GM15510 (cell line): ENCODE data around the gene PPP6R2.
A peak's percentile ranks its signal among the peaks of the same experiment; 100 is the strongest.

Experiments
- POLR2A ChIP-seq: IDR thresholded peaks from 3 replicates; pipeline ENCODE4 v1.6.1; 2011; ENCODE audit warnings: borderline replicate concordance; ENCODE audit not compliant: insufficient read length; ENCODE audit errors: extremely low read depth

PPP6R2 gene

GRCh38 chr22:50320116-50320515, 23.0 kb upstream of the PPP6R2 start:
- no peak for TF ChIP-seq POLR2A

DNA sequence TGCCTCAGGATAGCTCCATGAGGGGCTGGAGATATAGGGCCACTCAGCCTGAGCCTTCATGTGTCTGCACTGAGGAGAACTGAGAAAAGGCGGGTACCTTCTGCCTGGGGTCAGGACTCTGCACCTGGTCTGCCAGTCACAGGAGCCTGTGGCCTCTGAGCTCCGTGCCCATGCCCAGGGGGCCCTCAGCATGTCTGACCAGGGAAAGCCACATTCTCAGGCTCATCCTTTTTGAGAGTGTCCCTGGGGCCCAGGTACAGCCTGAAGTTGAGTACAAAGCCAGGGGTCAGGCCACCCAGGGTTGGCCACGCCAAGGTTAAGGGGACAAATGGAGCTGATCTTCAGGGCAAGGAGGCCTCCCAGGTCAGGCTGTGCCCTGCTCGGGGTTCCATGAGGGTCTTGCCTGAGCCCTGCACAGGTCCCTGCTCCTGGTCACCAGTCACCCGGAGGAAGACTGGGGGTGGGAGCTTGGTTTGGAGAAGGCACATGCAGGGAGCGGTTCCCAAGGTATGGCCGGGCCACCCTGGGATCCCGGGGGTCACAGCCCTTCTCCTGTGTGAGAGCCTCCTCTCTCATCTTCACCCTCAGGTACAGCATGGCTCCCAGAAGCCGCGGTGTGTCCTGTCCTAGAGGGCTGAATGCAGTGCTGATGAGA, 22.3 kb upstream of the PPP6R2 start:
- no peak for TF ChIP-seq POLR2A

DNA sequence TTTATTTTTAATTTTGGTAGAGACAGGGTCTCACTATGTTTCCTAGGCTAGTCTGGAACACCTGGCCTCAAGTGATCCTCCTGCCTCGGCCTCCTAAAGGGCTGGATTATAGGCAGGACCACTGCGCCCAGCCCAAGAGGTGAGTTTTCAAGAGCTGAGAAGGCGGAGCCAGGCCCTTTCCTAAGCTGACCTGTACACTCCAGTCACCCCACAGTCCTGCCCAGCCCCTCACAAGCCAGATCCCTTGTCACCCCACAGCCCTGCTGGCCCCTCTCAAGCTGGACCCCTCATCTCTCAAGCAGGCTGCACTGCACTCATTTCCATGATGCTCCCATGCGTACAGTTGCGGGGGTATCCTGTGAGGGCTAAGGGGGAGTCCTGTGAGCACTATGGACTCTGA, 19.2 kb upstream of the PPP6R2 start:
- no peak for TF ChIP-seq POLR2A

GRCh38 chr22:50325444-50326224, 17.5 kb upstream of the PPP6R2 start:
- TF ChIP-seq POLR2A, result no peak

GRCh38 chr22:50326225-50326955, 16.7 kb upstream of the PPP6R2 start:
- no peak for TF ChIP-seq POLR2A

- peak; percentile 81 for TF ChIP-seq POLR2A
These were observed 16.0 kb upstream of the PPP6R2 start, which contains the start of gene DENND6B for GRCh38 chr22:50326956-50327710. TSS of gene DENND6B (minus strand) at chr22:50327012. CDS start at chr22:50326988, 24 bp downstream.

DNA sequence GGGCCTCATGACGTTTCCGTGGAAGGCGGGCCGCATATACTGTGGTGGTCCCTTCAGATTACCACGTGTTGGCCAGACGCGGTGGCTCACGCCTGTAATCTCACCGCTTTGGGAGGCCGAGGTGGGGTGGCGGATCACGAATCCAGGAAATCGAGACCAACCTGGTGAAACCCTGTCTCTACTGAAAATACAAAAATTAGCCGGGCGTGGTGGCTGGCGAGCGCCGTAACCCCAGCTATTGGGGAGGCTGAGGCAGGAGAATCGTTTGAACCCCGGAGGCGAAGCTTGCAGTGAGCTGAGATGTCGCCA, 15.5 kb upstream of the PPP6R2 start:
- TF ChIP-seq POLR2A, result no peak

DNA sequence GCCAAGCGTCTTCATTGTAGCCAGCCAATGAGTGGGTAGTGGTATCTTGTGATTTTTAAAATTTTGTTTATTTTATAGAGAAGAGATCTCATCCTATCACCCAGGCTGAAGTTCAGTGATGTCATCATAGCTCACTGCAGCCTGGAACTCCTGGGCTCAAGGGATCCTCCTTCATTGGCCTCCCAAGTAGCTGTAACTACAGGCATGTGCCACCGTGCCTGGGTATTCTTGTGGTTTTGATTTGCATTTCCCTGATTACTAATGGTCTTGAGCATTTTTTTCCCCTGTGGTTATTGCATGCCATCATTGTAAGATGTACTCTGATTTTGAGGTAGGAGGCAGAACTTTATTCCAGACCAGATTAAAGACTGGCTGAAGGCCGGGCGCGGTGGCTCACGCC, 13.9 kb upstream of the PPP6R2 start:
- TF ChIP-seq POLR2A, result no peak

DNA sequence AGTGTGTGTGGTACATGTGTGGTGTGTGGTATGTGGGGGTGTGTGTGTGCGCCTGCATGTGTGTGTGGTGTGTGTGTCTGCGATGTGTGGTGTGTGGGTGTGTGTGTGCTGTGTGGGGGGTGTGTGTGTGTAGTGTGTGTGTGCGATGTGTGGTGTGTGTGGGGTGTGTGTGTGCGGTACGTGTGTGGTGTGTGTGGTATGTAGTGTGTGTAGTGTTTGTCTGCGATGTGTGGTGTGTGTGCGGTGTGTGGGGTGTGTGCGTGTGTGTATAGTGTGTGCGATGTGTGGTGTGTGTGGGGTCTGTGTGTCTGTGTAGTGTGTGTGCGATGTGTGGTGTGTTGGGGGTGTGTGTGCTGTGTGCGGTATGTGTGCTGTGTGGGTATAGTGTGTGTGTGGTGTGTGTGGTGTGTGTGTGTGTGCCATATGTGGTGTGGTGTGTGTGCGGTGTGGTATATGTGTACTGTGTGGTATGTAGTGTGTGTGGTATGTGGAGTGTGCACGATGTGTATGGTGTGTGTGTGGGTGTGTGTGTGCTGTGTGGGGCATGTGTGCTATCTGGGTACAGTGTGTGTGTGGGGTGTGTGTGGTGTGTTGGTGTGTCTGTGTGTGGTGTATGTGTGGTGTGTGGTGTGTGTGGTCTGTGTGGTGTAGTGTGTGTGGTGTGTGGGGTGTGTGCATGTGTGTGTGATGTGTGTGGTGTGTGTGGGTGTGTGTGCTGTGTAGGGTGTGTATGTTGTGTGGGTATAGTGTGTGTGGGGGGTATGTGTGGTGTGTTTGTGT, 5.7 kb upstream of the PPP6R2 start:
- TF ChIP-seq POLR2A, result no peak

DNA sequence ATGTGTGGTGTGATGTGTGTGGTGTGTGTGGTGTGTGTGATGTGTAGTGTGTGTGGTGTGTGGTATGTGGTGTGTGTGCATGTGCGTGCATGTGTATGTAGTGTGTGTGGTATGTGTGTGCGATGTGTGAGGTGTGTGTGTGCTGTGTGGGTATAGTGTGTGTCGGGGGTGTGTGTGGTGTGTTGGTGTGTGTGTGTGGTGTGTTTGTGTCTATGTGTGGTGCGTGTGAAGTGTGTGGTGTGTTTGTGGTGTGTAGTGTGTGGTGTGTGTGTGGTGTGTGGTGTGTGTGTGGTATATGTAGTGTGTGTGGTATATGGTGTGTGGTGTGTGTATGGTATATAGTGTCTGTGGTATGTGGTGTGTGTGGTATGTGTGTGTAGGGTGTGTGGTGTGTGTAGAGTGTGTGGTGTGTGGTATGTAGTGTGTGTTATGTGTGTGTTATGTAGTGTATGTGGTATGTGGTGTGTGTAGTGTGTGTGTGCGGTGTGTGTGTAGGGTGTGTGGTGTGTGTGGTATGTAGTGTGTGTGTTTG, 5.0 kb upstream of the PPP6R2 start:
- TF ChIP-seq POLR2A, result no peak

GRCh38 chr22:50338860-50339462, 4.2 kb upstream of the PPP6R2 start:
- no peak for TF ChIP-seq POLR2A

- no peak for TF ChIP-seq POLR2A
These were observed 2.9 kb upstream of the PPP6R2 start for GRCh38 chr22:50339945-50340879.
